OCI-LY3 (cell line): Measurements from ENCODE around the gene KLRG1.

Source experiments
- CTCF ChIP-seq: fragments of 200-600, 300-600 bp; sonication (generic); IDR thresholded peaks from 2 replicates; pipeline ENCODE4 v1.5.1; 2014; ENCODE audit warnings: antibody characterized with exemption, low read length, low read depth
- EZH2phosphoT487 ChIP-seq: fragments of 200-600 bp; shearing (Covaris generic); IDR thresholded peaks from 2 replicates; pipeline ENCODE4 v1.6.1; 2018; ENCODE audit warnings: antibody characterized with exemption, mixed run types, low read depth

- no peak for TF ChIP-seq CTCF
- no peak for TF ChIP-seq EZH2phosphoT487
Observed at GRCh38 chr12:8970432-8970831, 18.9 kb upstream of the KLRG1 start.
